ENCODE measurements around the gene DGCR8.

Gene DGCR8

DNA sequence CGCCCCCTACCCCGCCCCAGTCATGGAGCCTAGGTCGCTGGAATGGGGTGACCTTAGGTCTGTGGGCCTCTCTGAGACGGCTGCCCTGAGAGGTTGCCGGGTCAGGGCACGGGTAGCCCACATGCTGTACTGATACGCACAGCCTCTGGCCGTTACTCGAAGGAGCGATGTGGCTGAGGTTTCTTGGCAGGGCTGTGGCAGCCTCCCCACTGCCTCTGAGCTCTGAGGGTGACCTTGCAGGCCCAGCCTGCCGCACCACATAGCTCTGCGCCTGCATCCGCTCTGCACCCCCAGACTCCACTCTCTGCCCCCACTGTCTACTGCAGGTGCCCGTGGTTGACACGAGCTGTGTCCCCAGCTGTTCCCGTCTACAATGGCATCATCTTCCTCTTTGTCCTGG lies 58.8 kb downstream of the DGCR8 start:
- H3K79me2 ChIP-seq (ENCODE audit: insufficient read depth, low read length): peaks cover 38% of the 10 kb centered on the region
- no peaks in the 10 kb centered on the region for H3K27me3 ChIP-seq (ENCODE audit: insufficient read depth, low read length, poor library complexity)
- peaks cover 10% of the 10 kb centered on the region for H3K4me1 ChIP-seq (ENCODE audit: insufficient read depth, low read length)
- peaks cover 34% of the 10 kb centered on the region for H3K36me3 ChIP-seq (ENCODE audit: insufficient read depth, low read length)
- no peaks in the 10 kb centered on the region for H3K9me3 ChIP-seq (ENCODE audit: insufficient read depth, low read length, severe bottlenecking)
- no peak overlapping the region for H3K9ac ChIP-seq (ENCODE audit: low read depth, low read length)
- H3K27ac ChIP-seq (ENCODE audit: low read length): no peak overlapping the region
- H3K4me2 ChIP-seq (ENCODE audit: insufficient read depth, low read length): no peak overlapping the region
- H2AFZ ChIP-seq (ENCODE audit: low read depth, low read length): no peak overlapping the region
- ATAC-seq (ENCODE audit: insufficient read depth, low read depth): no peak
- H4K20me1 ChIP-seq (ENCODE audit: insufficient read depth, low read length): peaks cover 49% of the 10 kb centered on the region
- TF ChIP-seq, protein P1, sequence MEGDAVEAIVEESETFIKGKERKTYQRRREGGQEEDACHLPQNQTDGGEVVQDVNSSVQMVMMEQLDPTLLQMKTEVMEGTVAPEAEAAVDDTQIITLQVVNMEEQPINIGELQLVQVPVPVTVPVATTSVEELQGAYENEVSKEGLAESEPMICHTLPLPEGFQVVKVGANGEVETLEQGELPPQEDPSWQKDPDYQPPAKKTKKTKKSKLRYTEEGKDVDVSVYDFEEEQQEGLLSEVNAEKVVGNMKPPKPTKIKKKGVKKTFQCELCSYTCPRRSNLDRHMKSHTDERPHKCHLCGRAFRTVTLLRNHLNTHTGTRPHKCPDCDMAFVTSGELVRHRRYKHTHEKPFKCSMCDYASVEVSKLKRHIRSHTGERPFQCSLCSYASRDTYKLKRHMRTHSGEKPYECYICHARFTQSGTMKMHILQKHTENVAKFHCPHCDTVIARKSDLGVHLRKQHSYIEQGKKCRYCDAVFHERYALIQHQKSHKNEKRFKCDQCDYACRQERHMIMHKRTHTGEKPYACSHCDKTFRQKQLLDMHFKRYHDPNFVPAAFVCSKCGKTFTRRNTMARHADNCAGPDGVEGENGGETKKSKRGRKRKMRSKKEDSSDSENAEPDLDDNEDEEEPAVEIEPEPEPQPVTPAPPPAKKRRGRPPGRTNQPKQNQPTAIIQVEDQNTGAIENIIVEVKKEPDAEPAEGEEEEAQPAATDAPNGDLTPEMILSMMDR (IDR thresholded peaks at IDR 0.05; ENCODE audit: borderline replicate concordance, extremely low read depth, low read length, poor library complexity, severe bottlenecking): no peak
- TF ChIP-seq EZH2 (IDR thresholded peaks at IDR 0.05; ENCODE audit: borderline replicate concordance, low read depth, low read length, severe bottlenecking): no peak
- no peak overlapping the region for H3K4me3 ChIP-seq (ENCODE audit: low read depth in 1 of 2, low read length in 2 of 2)
- DNase-seq: no peak

DNA sequence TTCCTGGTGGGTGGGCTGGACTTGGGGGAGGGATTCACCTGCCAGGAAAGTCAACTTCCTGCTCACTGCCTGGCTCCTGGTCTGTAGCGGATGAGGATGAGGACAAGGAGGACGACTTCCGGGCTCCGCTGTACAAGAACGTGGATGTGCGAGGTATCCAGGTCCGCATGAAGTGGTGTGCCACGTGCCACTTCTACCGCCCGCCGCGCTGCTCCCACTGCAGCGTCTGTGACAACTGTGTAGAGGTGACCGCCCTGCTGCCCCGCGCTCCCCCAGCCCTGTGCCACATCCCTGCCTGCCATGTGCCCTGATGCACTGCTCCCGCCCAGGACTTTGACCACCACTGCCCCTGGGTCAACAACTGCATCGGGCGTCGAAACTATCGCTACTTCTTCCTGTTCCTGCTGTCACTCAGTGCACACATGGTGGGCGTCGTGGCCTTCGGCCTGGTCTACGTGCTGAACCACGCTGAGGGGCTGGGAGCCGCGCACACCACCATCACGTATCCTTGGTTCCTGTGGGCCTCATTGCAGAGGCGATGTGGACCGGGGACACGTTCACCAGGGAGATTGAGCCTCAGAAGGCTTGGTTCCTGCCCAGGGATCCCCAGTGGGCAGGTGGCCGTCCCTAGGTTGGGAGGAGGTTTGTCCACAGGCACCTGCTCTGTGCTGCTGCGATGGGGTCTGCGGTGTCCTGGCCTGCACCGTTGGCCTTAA lies 59.5 kb downstream of the DGCR8 start:
- peaks cover 42% of the 10 kb centered on the region for H4K20me1 ChIP-seq (ENCODE audit: insufficient read depth, low read length)
- H3K79me2 ChIP-seq (ENCODE audit: insufficient read depth, low read length): peaks cover 31% of the 10 kb centered on the region
- no peak for ATAC-seq (ENCODE audit: insufficient read depth, low read depth)
- no peak for TF ChIP-seq EZH2 (IDR thresholded peaks at IDR 0.05; ENCODE audit: borderline replicate concordance, low read depth, low read length, severe bottlenecking)
- TF ChIP-seq, protein P1 (IDR thresholded peaks at IDR 0.05; ENCODE audit: borderline replicate concordance, extremely low read depth, low read length, poor library complexity, severe bottlenecking): no peak
- H3K4me1 ChIP-seq (ENCODE audit: insufficient read depth, low read length): peaks cover 3% of the 10 kb centered on the region; the same call in 1 of the 2 replicates
- no peak overlapping the region for H2AFZ ChIP-seq (ENCODE audit: low read depth, low read length)
- H3K27me3 ChIP-seq (ENCODE audit: insufficient read depth, low read length, poor library complexity): no peaks in the 10 kb centered on the region
- H3K9me3 ChIP-seq (ENCODE audit: insufficient read depth, low read length, severe bottlenecking): no peaks in the 10 kb centered on the region
- H3K36me3 ChIP-seq (ENCODE audit: insufficient read depth, low read length): peaks cover 34% of the 10 kb centered on the region
- DNase-seq: no peak
- H3K9ac ChIP-seq (ENCODE audit: low read depth, low read length): no peak overlapping the region
- no peak overlapping the region for H3K4me3 ChIP-seq (ENCODE audit: low read depth in 1 of 2, low read length in 2 of 2)
- no peak overlapping the region for H3K27ac ChIP-seq (ENCODE audit: low read length)
- H3K4me2 ChIP-seq (ENCODE audit: insufficient read depth, low read length): no peak overlapping the region

DNA sequence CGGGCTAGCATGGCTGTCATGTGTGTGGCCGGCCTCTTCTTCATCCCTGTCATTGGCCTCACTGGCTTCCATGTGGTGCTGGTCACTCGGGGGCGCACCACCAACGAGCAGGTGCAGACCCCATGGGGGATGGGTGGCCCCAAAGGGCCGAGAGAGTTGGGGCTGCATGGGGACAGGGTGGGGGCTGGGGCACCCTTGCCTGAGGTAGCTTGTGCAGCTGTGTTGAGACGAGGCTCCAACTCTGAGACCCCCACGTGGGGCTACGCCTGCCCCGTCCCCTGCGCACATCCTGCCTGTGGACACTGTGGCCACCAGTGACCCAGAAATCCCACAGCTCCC lies 60.0 kb downstream of the DGCR8 start:
- Histone ChIP-seq H3K27me3 (ENCODE audit: insufficient read depth, low read length, poor library complexity) (no peaks in the 10 kb centered on the region), H3K4me1 (ENCODE audit: insufficient read depth, low read length) (no peaks in the 10 kb centered on the region), H3K27ac (ENCODE audit: low read length) (no peak overlapping the region), H3K9ac (ENCODE audit: low read depth, low read length) (no peak overlapping the region), H3K79me2 (ENCODE audit: insufficient read depth, low read length) (peaks cover 27% of the 10 kb centered on the region), H3K9me3 (ENCODE audit: insufficient read depth, low read length, severe bottlenecking) (no peaks in the 10 kb centered on the region), H3K4me2 (ENCODE audit: insufficient read depth, low read length) (no peak overlapping the region), H4K20me1 (ENCODE audit: insufficient read depth, low read length) (peaks cover 38% of the 10 kb centered on the region), H3K36me3 (ENCODE audit: insufficient read depth, low read length) (peaks cover 34% of the 10 kb centered on the region), H3K4me3 (ENCODE audit: low read depth in 1 of 2, low read length in 2 of 2) (no peak overlapping the region), H2AFZ (ENCODE audit: low read depth, low read length) (no peak overlapping the region)
- ATAC-seq (ENCODE audit: insufficient read depth, low read depth) (no peak), DNase-seq (no peak)
- TF ChIP-seq EZH2 (IDR thresholded peaks at IDR 0.05; ENCODE audit: borderline replicate concordance, low read depth, low read length, severe bottlenecking): no peak
- TF ChIP-seq, protein P1 (IDR thresholded peaks at IDR 0.05; ENCODE audit: borderline replicate concordance, extremely low read depth, low read length, poor library complexity, severe bottlenecking): no peak
